Measurements from ENCODE around the gene SEC14L1. TPM values are rescaled to one million over a fixed set of nuclear protein-coding genes. Genes with fewer than 3 reads are reported as not detected.

Gene SEC14L1
- total RNA-seq, 1 experiment from 2014 or later, result 81.0 TPM

DNA sequence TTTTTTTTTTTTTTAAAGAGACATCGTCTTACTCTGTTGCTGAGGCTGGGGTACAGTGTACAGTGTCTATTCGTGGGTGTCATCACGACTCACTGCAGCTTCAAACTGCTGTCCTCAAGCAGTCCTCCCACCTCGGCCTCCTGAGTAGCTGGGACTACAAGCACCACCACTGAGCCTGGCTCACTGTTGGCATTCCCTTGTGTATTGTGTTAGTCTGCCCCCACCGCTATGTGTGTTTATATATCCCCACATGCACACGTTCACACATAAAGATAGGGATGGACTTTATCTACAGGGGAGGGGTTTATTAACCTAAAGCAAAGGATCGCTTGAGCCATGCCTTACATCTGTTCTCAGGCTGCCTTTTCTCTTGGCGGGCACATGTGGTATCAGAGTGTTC is 63.8 kb downstream of the SEC14L1 start:
- no peak for DNase-seq (ENCODE audit: low spot score)
- CTCF ChIA-PET, result interaction anchor here (0.6 to 1.7 kb wide), 3 partner anchors 10 to 155 kb away, joined by 3 to 10 read pairs (median 5); no protein-coding TSS in a partner anchor
- Mint-ChIP-seq H3K4me3 (no peak overlapping the region), H3K4me1 (peaks cover 5% of the 10 kb centered on the region; the same call in 1 of the 2 replicates), H3K27me3 (ENCODE audit: low read depth) (no peaks in the 10 kb centered on the region), H3K36me3 (peaks cover 62% of the 10 kb centered on the region), H3K9me3 (no peaks in the 10 kb centered on the region), H3K27ac (no peak overlapping the region)
- no peak for ATAC-seq
- POLR2A ChIA-PET, result no interaction called here
- TF ChIP-seq, protein P1, sequence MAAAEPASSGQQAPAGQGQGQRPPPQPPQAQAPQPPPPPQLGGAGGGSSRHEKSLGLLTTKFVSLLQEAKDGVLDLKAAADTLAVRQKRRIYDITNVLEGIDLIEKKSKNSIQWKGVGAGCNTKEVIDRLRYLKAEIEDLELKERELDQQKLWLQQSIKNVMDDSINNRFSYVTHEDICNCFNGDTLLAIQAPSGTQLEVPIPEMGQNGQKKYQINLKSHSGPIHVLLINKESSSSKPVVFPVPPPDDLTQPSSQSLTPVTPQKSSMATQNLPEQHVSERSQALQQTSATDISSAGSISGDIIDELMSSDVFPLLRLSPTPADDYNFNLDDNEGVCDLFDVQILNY (CRISPR knock-in tag; IDR thresholded peaks at IDR 0.05), result no peak
- no peak for TF ChIP-seq RELA (CRISPR knock-in tag; IDR thresholded peaks at IDR 0.05; ENCODE audit: borderline replicate concordance)
- no peak for TF ChIP-seq ETV6 (CRISPR knock-in tag; IDR thresholded peaks at IDR 0.05)
- no peak for TF ChIP-seq MYBL2 (CRISPR knock-in tag; IDR thresholded peaks at IDR 0.05)
- TF ChIP-seq ZNF263 (CRISPR knock-in tag; IDR thresholded peaks at IDR 0.05; ENCODE audit: low read depth), result no peak
- TF ChIP-seq, protein P2, sequence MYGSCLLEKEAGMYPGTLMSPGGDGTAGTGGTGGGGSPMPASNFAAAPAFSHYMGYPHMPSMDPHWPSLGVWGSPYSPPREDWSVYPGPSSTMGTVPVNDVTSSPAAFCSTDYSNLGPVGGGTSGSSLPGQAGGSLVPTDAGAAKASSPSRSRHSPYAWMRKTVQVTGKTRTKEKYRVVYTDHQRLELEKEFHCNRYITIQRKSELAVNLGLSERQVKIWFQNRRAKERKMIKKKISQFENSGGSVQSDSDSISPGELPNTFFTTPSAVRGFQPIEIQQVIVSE (CRISPR knock-in tag; IDR thresholded peaks at IDR 0.05; ENCODE audit: borderline replicate concordance), result no peak
- TF ChIP-seq GRHL2 (CRISPR knock-in tag; IDR thresholded peaks at IDR 0.05; ENCODE audit: insufficient replicate concordance, severe bottlenecking), result no peak
- TF ChIP-seq TCF7 (CRISPR knock-in tag; IDR thresholded peaks at IDR 0.05; ENCODE audit: low read depth), result no peak
- TF ChIP-seq, protein P3, sequence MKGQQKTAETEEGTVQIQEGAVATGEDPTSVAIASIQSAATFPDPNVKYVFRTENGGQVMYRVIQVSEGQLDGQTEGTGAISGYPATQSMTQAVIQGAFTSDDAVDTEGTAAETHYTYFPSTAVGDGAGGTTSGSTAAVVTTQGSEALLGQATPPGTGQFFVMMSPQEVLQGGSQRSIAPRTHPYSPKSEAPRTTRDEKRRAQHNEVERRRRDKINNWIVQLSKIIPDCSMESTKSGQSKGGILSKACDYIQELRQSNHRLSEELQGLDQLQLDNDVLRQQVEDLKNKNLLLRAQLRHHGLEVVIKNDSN (CRISPR knock-in tag; IDR thresholded peaks at IDR 0.05), result no peak
- TF ChIP-seq FOXP1 (CRISPR knock-in tag; IDR thresholded peaks at IDR 0.05; ENCODE audit: borderline replicate concordance), result no peak
- TF ChIP-seq, protein P4, sequence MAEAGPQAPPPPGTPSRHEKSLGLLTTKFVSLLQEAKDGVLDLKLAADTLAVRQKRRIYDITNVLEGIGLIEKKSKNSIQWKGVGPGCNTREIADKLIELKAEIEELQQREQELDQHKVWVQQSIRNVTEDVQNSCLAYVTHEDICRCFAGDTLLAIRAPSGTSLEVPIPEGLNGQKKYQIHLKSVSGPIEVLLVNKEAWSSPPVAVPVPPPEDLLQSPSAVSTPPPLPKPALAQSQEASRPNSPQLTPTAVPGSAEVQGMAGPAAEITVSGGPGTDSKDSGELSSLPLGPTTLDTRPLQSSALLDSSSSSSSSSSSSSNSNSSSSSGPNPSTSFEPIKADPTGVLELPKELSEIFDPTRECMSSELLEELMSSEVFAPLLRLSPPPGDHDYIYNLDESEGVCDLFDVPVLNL (CRISPR knock-in tag; IDR thresholded peaks at IDR 0.05; ENCODE audit: borderline replicate concordance, low read depth), result no peak
- TF ChIP-seq, protein P5, sequence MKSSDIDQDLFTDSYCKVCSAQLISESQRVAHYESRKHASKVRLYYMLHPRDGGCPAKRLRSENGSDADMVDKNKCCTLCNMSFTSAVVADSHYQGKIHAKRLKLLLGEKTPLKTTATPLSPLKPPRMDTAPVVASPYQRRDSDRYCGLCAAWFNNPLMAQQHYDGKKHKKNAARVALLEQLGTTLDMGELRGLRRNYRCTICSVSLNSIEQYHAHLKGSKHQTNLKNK (CRISPR knock-in tag; IDR thresholded peaks at IDR 0.05), result no peak
- no peak for TF ChIP-seq NR2C2 (CRISPR knock-in tag; IDR thresholded peaks at IDR 0.05)
- TF ChIP-seq SMAD3 (CRISPR knock-in tag; IDR thresholded peaks at IDR 0.05; ENCODE audit: borderline replicate concordance), result no peak
- no peak for TF ChIP-seq ZNF121 (CRISPR knock-in tag; IDR thresholded peaks at IDR 0.05)

DNA sequence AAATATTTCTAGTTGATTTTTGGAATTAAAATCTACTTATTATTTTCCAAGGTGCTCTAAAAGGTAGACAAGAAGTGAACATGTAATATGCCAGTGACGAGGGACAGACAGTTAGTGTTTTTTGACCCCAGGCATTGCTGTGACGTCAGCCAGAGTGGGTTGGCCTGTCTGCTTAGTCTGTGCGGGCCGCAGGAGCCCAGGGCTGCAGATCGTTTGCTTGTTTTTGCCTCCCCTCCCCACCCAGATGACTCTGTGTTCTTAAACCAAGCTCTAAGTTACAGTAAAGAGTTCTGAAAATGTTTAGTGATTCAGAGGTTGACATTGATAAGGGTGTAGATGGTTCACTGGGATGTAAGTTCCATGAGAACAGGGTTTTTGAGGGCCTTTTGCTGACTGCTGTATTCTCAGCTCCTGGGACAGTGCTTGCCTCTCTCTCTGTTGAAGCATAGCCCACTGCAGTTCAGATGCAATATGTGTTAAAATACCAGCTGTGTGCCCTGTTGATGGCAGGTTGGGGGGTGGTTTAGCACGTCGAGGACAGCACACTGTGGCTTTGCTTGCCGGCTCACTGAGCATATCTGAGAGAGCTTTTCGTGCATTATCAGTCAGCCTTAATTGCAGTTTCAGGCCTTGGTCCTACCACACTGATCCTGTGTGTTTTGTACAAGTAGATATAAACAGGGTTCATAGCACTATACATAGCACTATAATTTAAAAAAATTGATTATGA is 64.8 kb downstream of the SEC14L1 start:
- ChIA-PET POLR2A (no interaction called here), CTCF (interaction anchor here (1.2 to 1.5 kb wide), 2 partner anchors 9 to 60 kb away, joined by 3 to 5 read pairs; no protein-coding TSS in a partner anchor)
- H3K27me3 Mint-ChIP-seq (ENCODE audit: low read depth), result no peaks in the 10 kb centered on the region
- ATAC-seq, result no peak
- no peak overlapping the region for H3K4me3 Mint-ChIP-seq
- no peak overlapping the region for H3K27ac Mint-ChIP-seq
- H3K36me3 Mint-ChIP-seq, result peaks cover 67% of the 10 kb centered on the region
- DNase-seq (ENCODE audit: low spot score), result no peak
- H3K9me3 Mint-ChIP-seq, result no peaks in the 10 kb centered on the region
- H3K4me1 Mint-ChIP-seq, result peaks cover 5% of the 10 kb centered on the region; the same call in 1 of the 2 replicates
- TF ChIP-seq, protein P6, sequence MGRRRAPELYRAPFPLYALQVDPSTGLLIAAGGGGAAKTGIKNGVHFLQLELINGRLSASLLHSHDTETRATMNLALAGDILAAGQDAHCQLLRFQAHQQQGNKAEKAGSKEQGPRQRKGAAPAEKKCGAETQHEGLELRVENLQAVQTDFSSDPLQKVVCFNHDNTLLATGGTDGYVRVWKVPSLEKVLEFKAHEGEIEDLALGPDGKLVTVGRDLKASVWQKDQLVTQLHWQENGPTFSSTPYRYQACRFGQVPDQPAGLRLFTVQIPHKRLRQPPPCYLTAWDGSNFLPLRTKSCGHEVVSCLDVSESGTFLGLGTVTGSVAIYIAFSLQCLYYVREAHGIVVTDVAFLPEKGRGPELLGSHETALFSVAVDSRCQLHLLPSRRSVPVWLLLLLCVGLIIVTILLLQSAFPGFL (CRISPR knock-in tag; IDR thresholded peaks at IDR 0.05; ENCODE audit: borderline replicate concordance), result no peak
- TF ChIP-seq, protein P7, sequence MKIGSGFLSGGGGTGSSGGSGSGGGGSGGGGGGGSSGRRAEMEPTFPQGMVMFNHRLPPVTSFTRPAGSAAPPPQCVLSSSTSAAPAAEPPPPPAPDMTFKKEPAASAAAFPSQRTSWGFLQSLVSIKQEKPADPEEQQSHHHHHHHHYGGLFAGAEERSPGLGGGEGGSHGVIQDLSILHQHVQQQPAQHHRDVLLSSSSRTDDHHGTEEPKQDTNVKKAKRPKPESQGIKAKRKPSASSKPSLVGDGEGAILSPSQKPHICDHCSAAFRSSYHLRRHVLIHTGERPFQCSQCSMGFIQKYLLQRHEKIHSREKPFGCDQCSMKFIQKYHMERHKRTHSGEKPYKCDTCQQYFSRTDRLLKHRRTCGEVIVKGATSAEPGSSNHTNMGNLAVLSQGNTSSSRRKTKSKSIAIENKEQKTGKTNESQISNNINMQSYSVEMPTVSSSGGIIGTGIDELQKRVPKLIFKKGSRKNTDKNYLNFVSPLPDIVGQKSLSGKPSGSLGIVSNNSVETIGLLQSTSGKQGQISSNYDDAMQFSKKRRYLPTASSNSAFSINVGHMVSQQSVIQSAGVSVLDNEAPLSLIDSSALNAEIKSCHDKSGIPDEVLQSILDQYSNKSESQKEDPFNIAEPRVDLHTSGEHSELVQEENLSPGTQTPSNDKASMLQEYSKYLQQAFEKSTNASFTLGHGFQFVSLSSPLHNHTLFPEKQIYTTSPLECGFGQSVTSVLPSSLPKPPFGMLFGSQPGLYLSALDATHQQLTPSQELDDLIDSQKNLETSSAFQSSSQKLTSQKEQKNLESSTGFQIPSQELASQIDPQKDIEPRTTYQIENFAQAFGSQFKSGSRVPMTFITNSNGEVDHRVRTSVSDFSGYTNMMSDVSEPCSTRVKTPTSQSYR (CRISPR knock-in tag; IDR thresholded peaks at IDR 0.05), result no peak
- TF ChIP-seq, protein P8, sequence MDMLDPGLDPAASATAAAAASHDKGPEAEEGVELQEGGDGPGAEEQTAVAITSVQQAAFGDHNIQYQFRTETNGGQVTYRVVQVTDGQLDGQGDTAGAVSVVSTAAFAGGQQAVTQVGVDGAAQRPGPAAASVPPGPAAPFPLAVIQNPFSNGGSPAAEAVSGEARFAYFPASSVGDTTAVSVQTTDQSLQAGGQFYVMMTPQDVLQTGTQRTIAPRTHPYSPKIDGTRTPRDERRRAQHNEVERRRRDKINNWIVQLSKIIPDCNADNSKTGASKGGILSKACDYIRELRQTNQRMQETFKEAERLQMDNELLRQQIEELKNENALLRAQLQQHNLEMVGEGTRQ (CRISPR knock-in tag; IDR thresholded peaks at IDR 0.05), result no peak
- TF ChIP-seq SMAD3 (CRISPR knock-in tag; IDR thresholded peaks at IDR 0.05; ENCODE audit: borderline replicate concordance) (no peak), GABPB1 (CRISPR knock-in tag; IDR thresholded peaks at IDR 0.05) (no peak), MXD4 (CRISPR knock-in tag; IDR thresholded peaks at IDR 0.05; ENCODE audit: borderline replicate concordance) (no peak)
- TF ChIP-seq, protein P2 (CRISPR knock-in tag; IDR thresholded peaks at IDR 0.05; ENCODE audit: borderline replicate concordance), result no peak
- TF ChIP-seq, protein P9, sequence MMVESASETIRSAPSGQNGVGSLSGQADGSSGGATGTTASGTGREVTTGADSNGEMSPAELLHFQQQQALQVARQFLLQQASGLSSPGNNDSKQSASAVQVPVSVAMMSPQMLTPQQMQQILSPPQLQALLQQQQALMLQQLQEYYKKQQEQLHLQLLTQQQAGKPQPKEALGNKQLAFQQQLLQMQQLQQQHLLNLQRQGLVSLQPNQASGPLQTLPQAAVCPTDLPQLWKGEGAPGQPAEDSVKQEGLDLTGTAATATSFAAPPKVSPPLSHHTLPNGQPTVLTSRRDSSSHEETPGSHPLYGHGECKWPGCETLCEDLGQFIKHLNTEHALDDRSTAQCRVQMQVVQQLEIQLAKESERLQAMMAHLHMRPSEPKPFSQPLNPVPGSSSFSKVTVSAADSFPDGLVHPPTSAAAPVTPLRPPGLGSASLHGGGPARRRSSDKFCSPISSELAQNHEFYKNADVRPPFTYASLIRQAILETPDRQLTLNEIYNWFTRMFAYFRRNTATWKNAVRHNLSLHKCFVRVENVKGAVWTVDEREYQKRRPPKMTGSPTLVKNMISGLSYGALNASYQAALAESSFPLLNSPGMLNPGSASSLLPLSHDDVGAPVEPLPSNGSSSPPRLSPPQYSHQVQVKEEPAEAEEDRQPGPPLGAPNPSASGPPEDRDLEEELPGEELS (CRISPR knock-in tag; IDR thresholded peaks at IDR 0.05), result no peak

All from WTC11 (cell line).